Mucosa of stomach (tissue), 1 donor: ENCODE measurements around the gene SMOC1.

ENCODE experiments used
- H3K27me3 ChIP-seq: one replicate; pipeline ENCODE4 v1.7.0; 2013; ENCODE audit warnings: mild to moderate bottlenecking, low read length; ENCODE audit not compliant: control insufficient read depth, insufficient read depth
- H3K36me3 ChIP-seq: one replicate; pipeline ENCODE4 v1.7.0; 2013; ENCODE audit warnings: low read length; ENCODE audit not compliant: control insufficient read depth, insufficient read depth
- H3K4me1 ChIP-seq: one replicate; pipeline ENCODE4 v1.7.0; 2013; ENCODE audit warnings: mild to moderate bottlenecking, low read length; ENCODE audit not compliant: control insufficient read depth, insufficient read depth
- H3K4me3 ChIP-seq: one replicate; pipeline ENCODE4 v1.7.0; 2013; ENCODE audit warnings: low read length
- H3K9ac ChIP-seq: one replicate; pipeline ENCODE4 v1.7.0; 2013; ENCODE audit warnings: mild to moderate bottlenecking, low read length, moderate library complexity
- H3K9me3 ChIP-seq: one replicate; pipeline ENCODE4 v1.7.0; 2013; ENCODE audit warnings: mild to moderate bottlenecking, low read length, moderate library complexity; ENCODE audit not compliant: control insufficient read depth
- donor health status: Pancreatic carcinoma.

Gene SMOC1

DNA sequence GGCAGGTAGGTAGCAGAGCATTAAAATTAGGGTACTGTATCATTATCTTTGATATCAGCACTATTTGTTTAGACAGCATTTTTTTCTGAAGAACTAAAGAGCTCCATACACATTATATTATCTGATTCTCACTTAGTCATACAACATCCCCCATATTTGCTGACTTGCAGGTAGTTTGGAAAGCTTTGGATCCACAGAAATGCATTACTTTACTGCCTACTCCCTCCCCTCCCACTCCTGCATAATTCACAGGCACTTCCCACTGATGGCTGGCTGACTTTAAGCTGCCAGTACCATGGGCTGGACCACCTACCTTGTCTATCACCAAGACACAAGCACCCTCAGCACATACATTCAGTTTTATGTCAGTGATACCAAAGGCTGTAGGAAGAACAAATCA is 199.1 kb downstream of the SMOC1 start:
- Histone ChIP-seq H3K4me1 (no peaks in the 10 kb centered on the region), H3K9me3 (no peaks in the 10 kb centered on the region), H3K9ac (no peak overlapping the region), H3K27me3 (no peaks in the 10 kb centered on the region), H3K4me3 (no peak overlapping the region), H3K36me3 (no peaks in the 10 kb centered on the region)

DNA sequence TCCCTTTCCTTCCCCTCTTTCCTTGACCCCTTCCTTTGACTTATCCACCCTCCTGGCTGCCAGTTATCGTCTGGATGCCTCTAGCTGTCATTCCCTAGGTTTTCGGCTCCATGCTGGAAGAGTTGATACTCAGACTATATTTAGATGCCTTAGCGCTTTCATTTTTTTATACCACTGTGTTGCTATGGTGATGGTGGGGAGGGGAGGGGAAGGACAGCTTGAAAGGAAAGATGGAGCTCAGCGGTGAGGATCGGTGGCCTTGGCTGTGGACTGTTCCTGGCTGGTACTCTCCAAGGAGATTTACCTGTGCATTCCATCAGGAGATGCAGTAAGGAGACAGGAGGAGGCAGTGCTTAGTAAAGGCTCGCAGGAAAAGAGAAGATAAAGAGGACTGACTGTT is 200.9 kb downstream of the SMOC1 start:
- Histone ChIP-seq H3K9me3 (no peaks in the 10 kb centered on the region), H3K36me3 (no peaks in the 10 kb centered on the region), H3K4me1 (no peaks in the 10 kb centered on the region), H3K9ac (no peak overlapping the region), H3K27me3 (no peaks in the 10 kb centered on the region), H3K4me3 (no peak overlapping the region)
